Activated T-cell treated with anti-CD3 and anti-CD28 coated beads, Interleukin-2, amount 50 U/mL, for 72 hours (primary cell): ENCODE results near the gene RASGEF1B. TPM values are rescaled to one million over a fixed set of nuclear protein-coding genes. Genes with fewer than 3 reads are reported as not detected.
A peak's percentile ranks its signal among the peaks of the same experiment; 100 is the strongest.

Source experiments
- ATAC-seq, 2 donors: fragments of 150-1000 bp; cut with Tn5 transposase; replicated peaks in 1 of 2; 2 replicates each; pipeline ENCODE4 v1.10.0; 2021; ENCODE audit warnings: moderate library complexity in 2 of 2, mild to moderate bottlenecking in 1 of 2
- DNase-seq, 2 donors: peaks; one replicate each; pipeline ENCODE4 v3.0.0; 2021 to 2022; ENCODE audit warnings: mixed read lengths in 1 of 2
- H3K27ac Mint-ChIP-seq: one replicate; pipeline ENCODE4 v1.8.0; 2022; ENCODE audit warnings: mild to moderate bottlenecking, moderate library complexity, mixed read lengths
- H3K27me3 Mint-ChIP-seq: one replicate; pipeline ENCODE4 v1.8.0; 2022; ENCODE audit warnings: low read depth, mixed read lengths
- H3K36me3 Mint-ChIP-seq, 2 donors: one replicate each; pipeline ENCODE4 v1.8.0; 2022; ENCODE audit warnings: mixed read lengths in 2 of 2, mild to moderate bottlenecking in 1 of 2; ENCODE audit not compliant: insufficient read depth in 2 of 2
- H3K4me1 Mint-ChIP-seq: one replicate; pipeline ENCODE4 v1.8.0; 2022; ENCODE audit warnings: low read depth, mixed read lengths
- H3K4me3 Mint-ChIP-seq, 2 donors: one replicate each; pipeline ENCODE4 v1.8.0; 2022; ENCODE audit warnings: mild to moderate bottlenecking in 2 of 2, mixed read lengths in 2 of 2, moderate library complexity in 2 of 2
- H3K9me3 Mint-ChIP-seq, 2 donors: one replicate each; pipeline ENCODE4 v1.8.0; 2022; ENCODE audit warnings: mixed read lengths in 2 of 2
- total RNA-seq, 2 donors: library from RNA; stranded (reverse); gene quantifications; one replicate each; pipeline ENCODE4 v1.2.3, GENCODE V29; 2022

Gene RASGEF1B
- total RNA-seq = 1 to 10 TPM; 7.3 to 8.6 TPM

DNA sequence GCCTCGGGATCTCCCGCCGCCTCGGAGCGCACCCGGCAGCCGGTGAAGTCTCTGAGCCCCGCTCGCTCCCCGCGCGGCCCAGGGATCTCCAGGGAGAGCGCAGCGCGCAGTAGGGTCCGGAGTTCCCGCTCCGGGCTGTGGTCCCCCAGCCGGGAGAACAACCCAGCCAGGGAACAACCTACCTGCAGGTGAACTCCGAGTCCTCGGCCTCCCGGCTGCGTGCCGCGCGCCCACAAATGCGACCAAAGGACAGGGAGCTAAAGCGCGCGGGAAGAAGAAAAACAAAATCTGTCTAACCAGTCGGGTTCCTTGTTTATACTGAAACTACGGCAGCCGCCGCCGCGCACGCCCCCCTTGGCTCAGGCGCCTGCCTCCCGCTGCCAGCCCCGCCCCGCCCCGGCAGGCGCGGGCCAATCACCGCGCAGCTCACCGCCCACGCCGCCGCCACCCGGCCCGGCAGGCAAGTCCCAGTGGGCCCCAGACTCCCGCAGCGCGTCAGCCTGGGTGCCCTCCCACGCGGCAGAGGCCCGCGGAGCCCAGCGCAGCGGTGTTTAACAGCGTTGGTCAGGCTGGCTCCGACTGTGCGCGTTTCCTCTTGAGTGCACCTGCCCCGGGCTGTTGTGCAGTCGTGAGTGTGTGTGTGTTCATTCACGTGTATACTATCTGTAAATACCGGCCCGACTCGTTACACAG lies at the start of gene RASGEF1B:
Gene RASGEF1B (minus strand): TSS at position 320 of the 693 bp plus-strand sequence. CDS start 12,399 bp downstream, outside the sequence.
- H3K4me3 Mint-ChIP-seq = peak within 1 kb of the TSS; percentile 88 to 89
- peaks cover 51% of the 10 kb centered on the region for H3K4me1 Mint-ChIP-seq
- H3K36me3 Mint-ChIP-seq = peaks cover 0 to 1% of the 10 kb centered on the region in 2 donors
- H3K27ac Mint-ChIP-seq = peak within 1 kb of the TSS; percentile 77
- no peaks in the 10 kb centered on the region for H3K9me3 Mint-ChIP-seq
- peak; percentile 97 to 98 for DNase-seq
- H3K27me3 Mint-ChIP-seq = no peaks in the 10 kb centered on the region
- ATAC-seq = peak; percentile 92

DNA sequence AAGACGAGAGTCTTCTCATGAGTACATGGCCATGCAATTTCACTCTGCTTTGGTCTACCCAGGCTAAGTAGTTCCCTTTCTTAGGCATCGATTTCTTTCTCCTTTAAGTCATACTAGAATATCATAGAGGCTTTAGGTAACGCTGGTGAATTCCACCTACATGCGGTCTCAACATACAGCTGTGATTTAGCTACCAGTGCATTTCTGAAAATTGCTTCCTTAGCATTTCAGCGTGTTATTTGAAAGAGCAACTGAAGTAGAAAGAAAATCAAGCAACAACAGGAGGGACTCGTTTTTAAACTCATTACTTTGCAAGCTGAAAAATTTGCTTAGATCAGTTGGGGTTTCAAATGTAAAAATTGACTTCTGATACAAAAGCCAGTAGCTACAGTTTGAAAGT lies 48.1 kb upstream of the RASGEF1B start:
- H3K4me3 Mint-ChIP-seq = no peak overlapping the region
- H3K4me1 Mint-ChIP-seq = no peaks in the 10 kb centered on the region
- DNase-seq (no peak), ATAC-seq (no peak)
- no peaks in the 10 kb centered on the region for H3K36me3 Mint-ChIP-seq
- H3K27me3 Mint-ChIP-seq = peaks cover 6% of the 10 kb centered on the region
- H3K27ac Mint-ChIP-seq = no peak overlapping the region
- no peaks in the 10 kb centered on the region for H3K9me3 Mint-ChIP-seq

DNA sequence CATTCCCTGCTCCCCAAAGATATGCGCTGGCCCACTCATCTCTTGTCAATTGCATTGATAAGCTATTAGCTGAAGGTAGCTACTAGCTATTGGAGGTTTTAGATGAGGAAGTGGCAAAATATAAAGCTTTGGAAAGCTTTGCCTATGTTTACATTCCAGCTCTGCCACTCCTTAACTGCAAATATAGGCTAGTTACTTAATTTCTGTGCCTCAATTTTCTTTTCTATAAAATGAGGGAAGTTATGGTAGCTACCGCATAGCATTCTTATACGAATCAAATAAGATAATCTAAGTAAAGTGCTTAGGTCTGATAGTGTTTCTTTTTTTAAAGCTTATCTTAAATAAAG lies 47.7 kb upstream of the RASGEF1B start:
- Mint-ChIP-seq H3K27me3 (peaks cover 6% of the 10 kb centered on the region), H3K4me3 (no peak overlapping the region), H3K27ac (no peak overlapping the region), H3K9me3 (no peaks in the 10 kb centered on the region), H3K4me1 (no peaks in the 10 kb centered on the region), H3K36me3 (no peaks in the 10 kb centered on the region)
- DNase-seq (no peak), ATAC-seq (no peak)

DNA sequence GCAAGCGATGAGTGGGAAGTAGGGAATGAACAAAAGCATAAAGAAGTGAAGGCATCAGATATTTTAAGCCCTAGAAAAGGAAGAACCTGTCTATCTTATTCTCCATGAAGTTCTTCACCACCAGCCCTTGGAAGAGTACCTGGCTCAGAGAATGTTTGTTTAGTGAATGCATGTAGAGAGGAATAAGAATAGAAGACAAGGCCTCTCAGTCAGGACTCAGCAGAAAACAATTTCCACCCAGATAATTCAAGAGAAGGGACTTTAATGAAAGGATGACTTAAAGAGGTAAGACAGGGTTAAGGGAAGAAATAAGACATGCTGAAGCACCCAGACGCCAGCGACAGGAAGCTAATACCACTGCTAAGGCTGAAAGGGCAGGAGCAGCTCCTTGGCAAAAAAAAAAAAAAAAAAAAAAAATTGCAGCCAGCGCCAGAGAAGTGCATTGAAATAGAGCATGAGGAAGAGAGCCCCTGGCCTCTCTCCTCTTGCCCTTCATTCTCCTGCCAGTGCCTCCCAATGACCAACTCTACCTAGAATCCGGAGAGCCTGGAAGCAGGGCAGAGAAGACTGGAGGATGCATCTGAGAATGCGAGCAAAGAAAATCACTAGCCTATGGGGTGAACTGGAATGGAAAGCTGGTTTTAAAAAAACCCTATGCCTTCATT lies 47.2 kb upstream of the RASGEF1B start:
- no peak overlapping the region for H3K4me3 Mint-ChIP-seq
- no peaks in the 10 kb centered on the region for H3K9me3 Mint-ChIP-seq
- H3K36me3 Mint-ChIP-seq = no peaks in the 10 kb centered on the region
- no peaks in the 10 kb centered on the region for H3K4me1 Mint-ChIP-seq
- H3K27me3 Mint-ChIP-seq = peaks cover 6% of the 10 kb centered on the region
- no peak overlapping the region for H3K27ac Mint-ChIP-seq
- ATAC-seq (no peak), DNase-seq (no peak)

GRCh38 chr4:81516241-81516640 lies 44.5 kb upstream of the RASGEF1B start:
- no peaks in the 10 kb centered on the region for H3K4me1 Mint-ChIP-seq
- no peak overlapping the region for H3K27ac Mint-ChIP-seq
- no peak for DNase-seq
- ATAC-seq = no peak
- H3K36me3 Mint-ChIP-seq = no peaks in the 10 kb centered on the region
- H3K9me3 Mint-ChIP-seq = no peaks in the 10 kb centered on the region
- no peak overlapping the region for H3K4me3 Mint-ChIP-seq
- no peaks in the 10 kb centered on the region for H3K27me3 Mint-ChIP-seq

DNA sequence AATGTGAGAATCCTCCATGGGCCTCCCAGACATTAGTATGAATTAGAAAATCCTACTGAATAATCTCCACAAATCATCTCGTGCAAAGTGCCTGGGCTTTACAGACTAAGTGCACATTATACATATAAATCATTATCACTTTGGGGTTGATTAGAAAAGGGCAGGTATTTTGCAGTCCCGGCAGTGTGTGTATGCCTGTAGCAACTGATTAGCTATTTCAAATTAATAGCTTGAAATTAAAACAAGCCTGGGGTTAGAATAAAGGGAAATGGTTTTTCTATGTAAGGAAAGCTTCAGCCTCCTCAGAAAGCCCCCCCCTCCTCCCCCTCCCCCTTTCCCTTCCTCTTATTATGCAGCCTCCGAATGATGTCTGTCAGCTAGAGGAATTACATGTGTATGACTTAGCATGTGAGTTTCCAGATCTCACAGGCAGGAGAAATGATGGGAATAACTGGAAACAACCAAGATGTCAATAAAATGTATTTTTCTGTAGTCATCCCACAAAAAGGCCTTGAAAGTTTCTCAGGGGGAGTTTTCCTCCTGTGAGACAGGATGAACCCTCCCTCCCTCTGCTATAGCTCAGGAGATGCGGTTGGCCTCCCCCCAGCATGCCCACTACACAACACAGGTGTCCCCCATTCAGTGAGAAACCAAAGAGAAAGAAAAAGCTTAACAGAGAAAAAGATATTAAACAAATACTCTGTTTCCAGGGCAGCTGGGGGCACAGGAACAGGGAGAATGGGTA lies 41.2 kb upstream of the RASGEF1B start:
- DNase-seq = no peak
- Mint-ChIP-seq H3K27ac (no peak overlapping the region), H3K9me3 (no peaks in the 10 kb centered on the region), H3K4me1 (peaks cover 17% of the 10 kb centered on the region), H3K36me3 (no peaks in the 10 kb centered on the region), H3K27me3 (no peaks in the 10 kb centered on the region), H3K4me3 (no peak overlapping the region)
- no peak for ATAC-seq

DNA sequence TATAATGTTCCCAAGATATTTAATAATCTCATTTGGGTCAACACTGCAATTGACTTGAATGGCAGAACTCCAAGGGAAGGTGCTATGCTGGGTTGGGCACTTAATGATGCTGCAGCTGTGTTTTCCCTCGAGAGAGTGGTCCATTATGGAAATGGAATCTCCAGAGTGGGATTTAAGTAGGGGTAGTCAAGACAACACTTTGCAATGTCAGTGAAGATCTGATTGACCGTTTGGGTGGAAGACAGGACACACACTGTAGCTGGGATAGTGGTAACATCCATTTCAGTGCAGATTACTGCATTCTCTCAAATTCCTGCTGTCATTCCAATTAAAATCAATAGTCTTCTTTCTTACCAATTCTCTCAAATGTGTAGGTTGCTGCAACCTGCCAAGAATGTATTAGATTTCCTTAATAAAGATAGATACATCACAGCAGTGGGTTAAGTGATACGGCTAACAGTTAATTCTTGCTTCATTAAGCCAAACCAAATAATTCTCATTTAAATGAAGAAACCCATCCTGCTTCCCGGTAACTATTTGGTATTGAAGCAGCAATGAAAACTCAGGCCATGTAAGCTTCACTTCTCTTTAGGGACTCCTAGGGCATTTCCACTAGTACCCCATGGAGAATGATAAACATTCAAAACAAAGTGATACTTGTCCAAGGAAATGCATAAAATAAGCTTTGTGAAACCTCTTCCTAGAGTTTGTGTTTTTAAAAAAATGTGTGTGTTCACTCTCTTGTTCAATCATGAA lies 40.5 kb upstream of the RASGEF1B start:
- Mint-ChIP-seq H3K4me1 (peaks cover 25% of the 10 kb centered on the region), H3K4me3 (no peak overlapping the region), H3K9me3 (no peaks in the 10 kb centered on the region), H3K36me3 (no peaks in the 10 kb centered on the region), H3K27me3 (no peaks in the 10 kb centered on the region), H3K27ac (no peak overlapping the region)
- no peak for ATAC-seq
- no peak for DNase-seq

DNA sequence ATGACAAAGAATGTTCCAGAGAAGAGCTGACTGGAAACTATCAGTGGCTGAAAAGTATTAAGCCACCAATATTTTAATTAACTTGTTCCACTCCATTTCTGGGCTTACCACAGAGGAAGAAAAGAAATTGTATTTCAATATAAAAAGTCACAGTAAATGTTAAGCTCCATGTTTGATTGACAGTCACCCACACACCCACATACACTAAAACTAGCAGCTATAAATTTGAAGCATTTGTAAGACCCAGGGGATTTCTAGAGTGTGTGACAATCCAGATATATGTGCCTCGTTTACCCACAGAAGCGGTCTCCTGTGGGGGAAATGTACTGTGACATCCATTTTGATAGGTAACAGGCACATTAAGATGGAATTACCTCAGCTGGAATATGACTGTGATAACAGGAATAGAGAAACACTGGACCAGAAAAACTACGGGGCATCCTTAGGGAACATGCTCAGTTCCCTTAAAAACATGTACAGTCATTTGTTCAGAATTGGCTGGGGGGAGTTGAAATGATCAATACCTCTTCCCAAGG lies 39.0 kb upstream of the RASGEF1B start:
- DNase-seq (no peak), ATAC-seq (no peak)
- H3K4me3 Mint-ChIP-seq = no peak overlapping the region
- no peaks in the 10 kb centered on the region for H3K9me3 Mint-ChIP-seq
- H3K27me3 Mint-ChIP-seq = no peaks in the 10 kb centered on the region
- peaks cover 40% of the 10 kb centered on the region for H3K4me1 Mint-ChIP-seq
- no peaks in the 10 kb centered on the region for H3K36me3 Mint-ChIP-seq
- H3K27ac Mint-ChIP-seq = no peak overlapping the region

DNA sequence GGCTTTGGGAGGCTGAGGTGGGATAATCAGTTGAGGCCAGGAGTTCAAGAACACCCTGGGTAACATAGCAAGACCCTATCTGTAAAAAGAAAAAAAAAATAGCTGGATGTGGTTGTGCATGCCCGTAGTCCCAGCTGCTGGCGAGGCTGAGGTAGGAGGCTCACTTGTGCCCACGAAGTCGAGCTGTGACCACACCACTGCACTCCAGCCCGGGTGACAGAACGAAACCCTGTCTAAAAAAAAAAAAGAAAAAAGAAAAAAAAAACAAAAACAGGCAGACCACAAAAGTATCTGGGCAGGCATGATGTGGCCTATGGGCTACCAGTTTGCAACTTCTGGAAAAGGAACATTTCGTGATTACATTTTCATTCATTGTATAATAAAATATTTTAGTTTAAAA lies 38.1 kb upstream of the RASGEF1B start:
- Mint-ChIP-seq H3K9me3 (no peaks in the 10 kb centered on the region), H3K27me3 (no peaks in the 10 kb centered on the region), H3K4me3 (no peak overlapping the region), H3K4me1 (peaks cover 48% of the 10 kb centered on the region), H3K27ac (no peak overlapping the region), H3K36me3 (no peaks in the 10 kb centered on the region)
- no peak for DNase-seq
- ATAC-seq = no peak

- no peak for DNase-seq
- Mint-ChIP-seq H3K4me1 (peaks cover 55% of the 10 kb centered on the region), H3K9me3 (no peaks in the 10 kb centered on the region), H3K27ac (no peak overlapping the region), H3K4me3 (no peak overlapping the region), H3K36me3 (no peaks in the 10 kb centered on the region), H3K27me3 (peaks cover 2% of the 10 kb centered on the region)
- peak in 1 of 2 donors; percentile 17 for ATAC-seq
Measured at GRCh38 chr4:81509191-81509590, 37.5 kb upstream of the RASGEF1B start.

GRCh38 chr4:81508411-81509185 lies 36.9 kb upstream of the RASGEF1B start:
- DNase-seq (no peak), ATAC-seq (peak; percentile 49 to 51)
- Mint-ChIP-seq H3K27me3 (peaks cover 6% of the 10 kb centered on the region), H3K4me1 (peaks cover 57% of the 10 kb centered on the region), H3K27ac (peak overlapping the region; percentile 52), H3K9me3 (no peaks in the 10 kb centered on the region), H3K36me3 (no peaks in the 10 kb centered on the region), H3K4me3 (no peak overlapping the region)

DNA sequence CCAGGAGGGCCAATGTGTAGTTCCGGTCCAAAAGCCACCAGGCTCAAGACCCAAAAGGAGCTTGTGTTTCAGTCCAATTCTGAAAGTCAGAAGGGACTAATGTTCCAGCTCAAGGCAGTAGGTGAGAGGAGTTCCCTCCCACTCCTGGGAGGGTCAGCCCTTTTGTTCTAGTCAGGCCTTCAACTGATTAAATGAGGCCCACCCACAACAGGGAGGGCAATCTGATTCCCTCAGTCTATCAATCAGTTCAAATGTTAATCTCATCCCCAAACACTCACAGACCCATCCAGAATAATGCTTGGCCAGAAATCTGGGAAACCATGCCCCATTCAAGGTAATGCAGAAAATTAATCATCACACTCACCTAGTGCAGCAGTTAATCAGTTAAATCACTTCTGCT lies 35.8 kb upstream of the RASGEF1B start:
- Mint-ChIP-seq H3K27me3 (peaks cover 6% of the 10 kb centered on the region), H3K4me1 (peaks cover 57% of the 10 kb centered on the region), H3K4me3 (no peak overlapping the region), H3K9me3 (no peaks in the 10 kb centered on the region), H3K27ac (no peak overlapping the region), H3K36me3 (no peaks in the 10 kb centered on the region)
- DNase-seq = no peak
- no peak for ATAC-seq
